Hepatocyte (in vitro differentiated cells): ENCODE measurements around the gene FAM193A. TPM values are rescaled to one million over a fixed set of nuclear protein-coding genes. Genes with fewer than 3 reads are reported as not detected.
"Not testable (repeated sequence)": the region's sequence is repeated elsewhere in the genome, so short reads cannot be mapped to it uniquely, and the experiment has no call there.

ENCODE experiments used
- DNase-seq: peaks from one replicate; pipeline ENCODE4 v3.0.0-alpha.2; 2016; ENCODE audit warnings: low spot score
- H2AFZ ChIP-seq: fragments of 200-600 bp; sonication (generic); 2 replicates; pipeline ENCODE4 v1.6.0; 2016; ENCODE audit warnings: antibody characterized with exemption, mild to moderate bottlenecking
- H3K27ac ChIP-seq: fragments of 200-600 bp; sonication (generic); 2 replicates; pipeline ENCODE4 v1.5.1; 2016; ENCODE audit warnings: mild to moderate bottlenecking
- H3K27me3 ChIP-seq: fragments of 200-600 bp; sonication (generic); 2 replicates; pipeline ENCODE4 v1.6.1; 2016
- H3K36me3 ChIP-seq: fragments of 200-600 bp; sonication (generic); replicated peaks from 2 replicates; pipeline ENCODE4 v1.5.1; 2016; ENCODE audit warnings: low read depth; ENCODE audit not compliant: insufficient read depth
- H3K4me1 ChIP-seq: fragments of 200-600 bp; sonication (generic); 2 replicates; pipeline ENCODE4 v1.5.1; 2016; ENCODE audit warnings: mild to moderate bottlenecking, moderate library complexity; ENCODE audit not compliant: insufficient read depth
- H3K4me2 ChIP-seq: fragments of 200-600 bp; sonication (generic); 2 replicates; pipeline ENCODE4 v1.6.0; 2016
- H3K4me3 ChIP-seq: fragments of 200-600 bp; sonication (generic); 2 replicates; pipeline ENCODE4 v1.5.1; 2016; ENCODE audit warnings: mild to moderate bottlenecking
- H3K79me2 ChIP-seq: fragments of 200-600 bp; sonication (generic); 2 replicates; pipeline ENCODE4 v1.6.0; 2017; ENCODE audit warnings: mild to moderate bottlenecking
- H3K9me2 ChIP-seq: fragments of 200-600 bp; sonication (generic); replicated peaks from 2 replicates; pipeline ENCODE4 v1.6.0; 2017; ENCODE audit warnings: mild to moderate bottlenecking; ENCODE audit not compliant: insufficient read depth
- H3K9me3 ChIP-seq: fragments of 200-600 bp; sonication (generic); 2 replicates; pipeline ENCODE4 v1.5.1; 2016; ENCODE audit warnings: low read depth, mild to moderate bottlenecking
- H4K20me1 ChIP-seq: fragments of 200-600 bp; sonication (generic); 2 replicates; pipeline ENCODE4 v1.6.0; 2016; ENCODE audit warnings: mild to moderate bottlenecking; ENCODE audit not compliant: insufficient read depth, poor library complexity, severe bottlenecking
- EZH2 ChIP-seq: fragments of 200-600 bp; sonication (generic); IDR thresholded peaks from 2 replicates; pipeline ENCODE4 v1.6.1; 2016; ENCODE audit warnings: antibody characterized with exemption, mild to moderate bottlenecking, borderline replicate concordance
- EZH2phosphoT487 ChIP-seq: fragments of 200-600 bp; sonication (generic); IDR thresholded peaks from one replicate; pipeline ENCODE4 v1.6.1; 2018; ENCODE audit warnings: antibody characterized with exemption, mild to moderate bottlenecking, low read depth, moderate library complexity; ENCODE audit not compliant: unreplicated experiment, severe bottlenecking
- WGBS: methylation state at CpG from one replicate; pipeline ENCODE4 v1.1.6; 2016; ENCODE audit warnings: low lambda C conversion rate; ENCODE audit errors: missing lambda C conversion rate; 5-methylcytosine and 5-hydroxymethylcytosine counted together
- polyA plus RNA-seq: library from polyadenylated mRNA; unstranded; fragments of >200 nt; fragmentation: Nextera tagmentation; extraction: Ambion mirVana; gene quantifications from 2 replicates; pipeline ENCODE4 v1.2.1, GENCODE V29; 2016
- total RNA-seq: library from RNA; depleted of rRNA; stranded (reverse); fragments of >200 nt; gene quantifications from 2 replicates; pipeline ENCODE4 v1.2.3, GENCODE V29; 2014
- TF ChIP-seq, protein P1 (sequence below): fragments of 200-600 bp; sonication (generic); IDR thresholded peaks from 2 replicates; pipeline ENCODE4 v1.5.1; 2016; ENCODE audit warnings: antibody characterized with exemption, mild to moderate bottlenecking; ENCODE audit not compliant: poor library complexity

Gene FAM193A
- total and polyA plus RNA-seq, 2 experiments from 2014 or later = 11.4 to 15.8 TPM

DNA sequence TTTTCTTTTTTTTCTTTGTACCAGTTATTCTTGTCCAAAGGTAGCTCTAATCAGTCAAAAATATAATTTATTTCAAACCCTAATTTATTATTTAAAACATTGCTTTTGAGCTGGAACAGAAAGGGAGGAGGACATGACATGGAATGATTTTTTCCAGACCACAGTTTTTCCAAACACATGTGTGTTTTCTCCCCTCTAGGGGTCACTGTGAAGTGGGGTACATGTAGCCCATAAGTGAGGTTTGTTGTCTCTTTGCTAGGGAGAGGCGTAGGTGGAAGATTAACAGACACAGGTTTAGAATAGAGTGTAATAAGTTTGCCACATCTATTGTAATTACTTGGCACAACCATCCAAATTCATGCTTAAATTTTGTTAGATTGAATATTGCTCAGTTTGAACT lies 136.7 kb downstream of the FAM193A start:
- Histone ChIP-seq H4K20me1 (no peaks in the 10 kb centered on the region), H3K4me3 (no peak overlapping the region), H3K27ac (no peak overlapping the region), H3K4me1 (no peaks in the 10 kb centered on the region), H3K79me2 (peaks cover 53% of the 10 kb centered on the region), H3K36me3 (no peaks in the 10 kb centered on the region), H3K9me3 (no peaks in the 10 kb centered on the region), H3K4me2 (no peak overlapping the region), H3K9me2 (no peaks in the 10 kb centered on the region), H3K27me3 (no peaks in the 10 kb centered on the region), H2AFZ (no peak overlapping the region)
- WGBS = 86% methylated on average over 1 of the region's 1 CpG
- TF ChIP-seq EZH2phosphoT487 = no peak
- TF ChIP-seq, protein P1, sequence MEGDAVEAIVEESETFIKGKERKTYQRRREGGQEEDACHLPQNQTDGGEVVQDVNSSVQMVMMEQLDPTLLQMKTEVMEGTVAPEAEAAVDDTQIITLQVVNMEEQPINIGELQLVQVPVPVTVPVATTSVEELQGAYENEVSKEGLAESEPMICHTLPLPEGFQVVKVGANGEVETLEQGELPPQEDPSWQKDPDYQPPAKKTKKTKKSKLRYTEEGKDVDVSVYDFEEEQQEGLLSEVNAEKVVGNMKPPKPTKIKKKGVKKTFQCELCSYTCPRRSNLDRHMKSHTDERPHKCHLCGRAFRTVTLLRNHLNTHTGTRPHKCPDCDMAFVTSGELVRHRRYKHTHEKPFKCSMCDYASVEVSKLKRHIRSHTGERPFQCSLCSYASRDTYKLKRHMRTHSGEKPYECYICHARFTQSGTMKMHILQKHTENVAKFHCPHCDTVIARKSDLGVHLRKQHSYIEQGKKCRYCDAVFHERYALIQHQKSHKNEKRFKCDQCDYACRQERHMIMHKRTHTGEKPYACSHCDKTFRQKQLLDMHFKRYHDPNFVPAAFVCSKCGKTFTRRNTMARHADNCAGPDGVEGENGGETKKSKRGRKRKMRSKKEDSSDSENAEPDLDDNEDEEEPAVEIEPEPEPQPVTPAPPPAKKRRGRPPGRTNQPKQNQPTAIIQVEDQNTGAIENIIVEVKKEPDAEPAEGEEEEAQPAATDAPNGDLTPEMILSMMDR = peak; percentile 24
- no peak for DNase-seq

DNA sequence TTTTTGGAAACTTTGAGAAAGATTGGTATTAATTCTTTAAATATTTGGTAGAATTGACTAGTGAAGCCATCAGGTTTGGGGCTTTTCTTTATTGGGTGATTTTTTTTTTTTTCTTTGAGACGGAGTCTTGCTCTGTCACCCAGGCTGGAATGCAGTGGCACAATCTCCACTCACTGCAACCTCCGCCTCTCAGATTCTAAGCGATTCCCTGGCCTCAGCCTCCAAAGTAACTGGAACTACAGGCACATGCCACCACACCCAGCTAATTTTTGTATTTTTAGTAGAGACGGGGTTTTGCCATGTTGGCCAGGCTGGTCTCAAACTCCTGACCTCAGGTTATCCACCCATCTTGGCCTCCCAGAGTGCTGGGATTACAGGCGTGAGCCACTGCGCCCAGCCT lies 143.3 kb downstream of the FAM193A start:
- peaks cover 54% of the 10 kb centered on the region for H3K79me2 ChIP-seq
- not testable (repeated sequence) for DNase-seq, H3K4me1 ChIP-seq, H3K9me2 ChIP-seq, H2AFZ ChIP-seq, H4K20me1 ChIP-seq, H3K9me3 ChIP-seq, H3K27ac ChIP-seq, H3K36me3 ChIP-seq, H3K4me2 ChIP-seq, H3K27me3 ChIP-seq, H3K4me3 ChIP-seq
- WGBS = 96% methylated on average over 6 of the region's 6 CpGs

DNA sequence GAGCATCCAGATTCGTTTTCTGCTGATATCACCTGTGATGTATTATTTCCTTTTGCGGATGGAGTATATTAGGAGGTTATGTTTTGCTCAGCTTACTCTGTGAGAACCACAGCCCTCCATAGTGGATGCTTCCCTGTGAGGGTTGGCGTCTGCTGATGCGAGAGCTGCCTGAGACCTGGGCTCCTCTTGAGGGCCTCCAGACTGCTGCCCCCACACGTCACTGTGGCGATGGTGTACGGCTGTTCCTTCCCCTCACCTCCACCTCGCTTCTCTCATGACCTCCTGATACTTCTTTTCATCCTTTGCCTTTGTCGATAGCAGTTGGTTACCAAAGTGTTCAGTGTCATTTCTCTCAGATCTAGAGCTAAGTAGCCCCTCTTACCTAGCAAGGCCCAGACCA lies 148.0 kb downstream of the FAM193A start:
- Histone ChIP-seq H4K20me1 (no peaks in the 10 kb centered on the region), H3K4me3 (no peak overlapping the region), H3K36me3 (no peaks in the 10 kb centered on the region)

DNA sequence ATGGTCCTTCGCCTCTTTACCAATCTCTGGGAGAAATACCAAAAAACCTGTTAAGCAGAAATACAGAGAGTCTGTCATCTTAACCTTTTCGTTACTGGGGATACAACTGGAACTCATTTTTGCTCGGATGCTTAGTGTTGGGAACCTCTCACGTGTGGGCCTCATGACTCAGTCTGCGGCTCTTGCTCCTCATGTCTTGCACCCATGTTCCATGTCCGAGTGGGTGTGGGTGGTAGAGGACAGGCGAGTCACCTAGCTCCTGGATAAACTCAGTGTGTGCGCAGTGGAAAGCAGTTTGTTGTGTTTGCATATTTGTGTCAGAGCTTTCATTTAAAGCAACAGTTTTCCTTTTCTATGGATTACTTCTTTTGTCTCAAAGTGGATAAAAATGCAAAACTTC lies 149.1 kb downstream of the FAM193A start:
- H3K27me3 ChIP-seq = no peaks in the 10 kb centered on the region
- H2AFZ ChIP-seq = no peak overlapping the region
- H3K9me2 ChIP-seq = no peaks in the 10 kb centered on the region
- WGBS = 88% methylated on average over 8 of the region's 8 CpGs
- H3K9me3 ChIP-seq = no peaks in the 10 kb centered on the region
- H3K79me2 ChIP-seq = peaks cover 23% of the 10 kb centered on the region
- TF ChIP-seq EZH2 (no peak), EZH2phosphoT487 (no peak)
- TF ChIP-seq, protein P1 = no peak
- no peaks in the 10 kb centered on the region for H3K4me1 ChIP-seq
- no peak overlapping the region for H3K27ac ChIP-seq
- no peak overlapping the region for H3K4me2 ChIP-seq
- H3K36me3 ChIP-seq = no peaks in the 10 kb centered on the region
- no peaks in the 10 kb centered on the region for H4K20me1 ChIP-seq
- DNase-seq = no peak
- no peak overlapping the region for H3K4me3 ChIP-seq

More for the DNA sequence above, 148.0 kb downstream of the FAM193A start:
- no peak overlapping the region for H2AFZ ChIP-seq
- WGBS = 97% methylated on average over 9 of the region's 9 CpGs
- no peak for DNase-seq
- no peaks in the 10 kb centered on the region for H3K9me2 ChIP-seq
- no peak overlapping the region for H3K4me2 ChIP-seq
- H3K27ac ChIP-seq = no peak overlapping the region
- H3K79me2 ChIP-seq = peaks cover 27% of the 10 kb centered on the region
- no peaks in the 10 kb centered on the region for H3K4me1 ChIP-seq
- TF ChIP-seq EZH2 (no peak), EZH2phosphoT487 (no peak)
- TF ChIP-seq, protein P1 = no peak
- no peaks in the 10 kb centered on the region for H3K9me3 ChIP-seq
- H3K27me3 ChIP-seq = no peaks in the 10 kb centered on the region
